ENCODE measurements around the gene ZNF692. TPM values are rescaled to one million over a fixed set of nuclear protein-coding genes. Genes with fewer than 3 reads are reported as not detected.
A peak's percentile ranks its signal among the peaks of the same experiment; 100 is the strongest.

The ZNF692 gene
- total and polyA plus RNA-seq, 2 of the 13 experiments (the other 11 are each of a cell fraction or from before 2014, with no cell fraction given) = 27.3 to 45.8 TPM

DNA sequence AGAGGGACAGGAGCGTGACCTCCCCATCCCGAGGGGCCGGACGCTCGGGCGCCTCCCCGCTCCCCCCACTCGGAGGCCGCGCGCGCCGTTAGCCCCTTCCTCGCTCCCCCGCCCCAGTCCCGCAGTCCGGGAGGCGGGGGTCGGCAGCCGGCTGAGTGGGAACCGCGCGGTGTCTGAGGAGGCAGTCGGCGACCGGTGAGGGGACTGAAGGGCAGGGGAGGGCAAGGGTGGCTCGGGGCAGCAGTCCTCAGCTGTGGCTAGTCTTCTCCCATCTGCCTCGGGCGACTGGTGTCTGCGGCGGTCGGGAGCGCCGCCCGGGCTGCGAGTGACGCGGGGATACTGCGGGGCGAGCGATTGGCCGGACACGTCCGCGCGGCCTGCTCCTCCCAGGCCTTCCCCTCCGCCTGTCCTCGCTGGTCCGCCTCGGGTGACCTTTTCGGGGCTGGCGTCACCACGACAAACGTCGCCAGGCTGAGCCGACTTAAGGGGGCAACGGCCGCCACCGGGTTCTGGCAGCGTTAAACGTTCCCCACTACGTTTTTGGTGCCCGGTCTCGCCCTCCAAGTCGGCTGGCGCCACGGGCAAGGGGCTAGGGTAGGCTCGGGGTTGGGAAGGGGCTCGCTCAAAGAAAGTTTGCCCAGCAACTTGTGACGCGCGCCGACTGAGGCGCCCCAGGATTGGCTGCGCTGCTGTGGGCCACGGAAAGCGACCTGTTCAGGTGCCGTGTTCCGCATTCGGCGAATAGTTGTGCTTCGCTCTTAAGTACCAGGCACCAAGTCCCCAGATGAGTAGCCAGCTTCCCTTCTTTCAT lies 20.3 kb downstream of the ZNF692 start (continued):
- 0 out of 2 replicates have a peak, but pooled peaks have one; percentile 67 for TF ChIP-seq THAP9 (CRISPR knock-in tag; IDR thresholded peaks at IDR 0.05; ENCODE audit: borderline replicate concordance)
- no peak for TF ChIP-seq TAF15 (IDR thresholded peaks at IDR 0.05; ENCODE audit: low read depth, low read length, poor library complexity, severe bottlenecking)
- TF ChIP-seq ZNF619 (CRISPR knock-in tag; IDR thresholded peaks at IDR 0.05) = no peak
- TF ChIP-seq, protein P1, sequence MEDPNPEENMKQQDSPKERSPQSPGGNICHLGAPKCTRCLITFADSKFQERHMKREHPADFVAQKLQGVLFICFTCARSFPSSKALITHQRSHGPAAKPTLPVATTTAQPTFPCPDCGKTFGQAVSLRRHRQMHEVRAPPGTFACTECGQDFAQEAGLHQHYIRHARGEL (CRISPR knock-in tag; IDR thresholded peaks at IDR 0.05) = peak; percentile 68; the same call in 1 of the 2 replicates
- peak; percentile 59; the same call in 1 of the 2 replicates for TF ChIP-seq ZNF784 (CRISPR knock-in tag; IDR thresholded peaks at IDR 0.05; ENCODE audit: borderline replicate concordance)
- TF ChIP-seq MLX (CRISPR knock-in tag; IDR thresholded peaks at IDR 0.05) = no peak
- peak; percentile 80; the same call in 1 of the 2 replicates for TF ChIP-seq NAIF1 (CRISPR knock-in tag; IDR thresholded peaks at IDR 0.05; ENCODE audit: borderline replicate concordance)
- no peak; the same call in 1 of the 2 replicates for TF ChIP-seq KMT2A (CRISPR knock-in tag; IDR thresholded peaks at IDR 0.05)
- TF ChIP-seq EP300 (IDR thresholded peaks at IDR 0.05; ENCODE audit: low read depth in 2 of 2, low read length in 2 of 2) = no peak
- no peak for TF ChIP-seq EP300 (CRISPR knock-in tag; IDR thresholded peaks at IDR 0.05; ENCODE audit: borderline replicate concordance)
- TF ChIP-seq, protein P2, sequence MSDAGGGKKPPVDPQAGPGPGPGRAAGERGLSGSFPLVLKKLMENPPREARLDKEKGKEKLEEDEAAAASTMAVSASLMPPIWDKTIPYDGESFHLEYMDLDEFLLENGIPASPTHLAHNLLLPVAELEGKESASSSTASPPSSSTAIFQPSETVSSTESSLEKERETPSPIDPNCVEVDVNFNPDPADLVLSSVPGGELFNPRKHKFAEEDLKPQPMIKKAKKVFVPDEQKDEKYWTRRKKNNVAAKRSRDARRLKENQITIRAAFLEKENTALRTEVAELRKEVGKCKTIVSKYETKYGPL (CRISPR knock-in tag; IDR thresholded peaks at IDR 0.05) = 0 out of 2 replicates have a peak, but pooled peaks have one; percentile 34
- 0 out of 2 replicates have a peak, but pooled peaks have one; percentile 6 for TF ChIP-seq TMF1 (CRISPR knock-in tag; IDR thresholded peaks at IDR 0.05; ENCODE audit: low read depth)
- 0 out of 2 replicates have a peak, but pooled peaks have one; percentile 13 for TF ChIP-seq ZBTB38 (CRISPR knock-in tag; IDR thresholded peaks at IDR 0.05)
- TF ChIP-seq TOE1 (CRISPR knock-in tag; IDR thresholded peaks at IDR 0.05) = 0 out of 2 replicates have a peak, but pooled peaks have one; percentile 44
- peak; percentile 15; the same call in 1 of the 2 replicates for TF ChIP-seq SAFB2 (CRISPR knock-in tag; IDR thresholded peaks at IDR 0.05; ENCODE audit: borderline replicate concordance, low read depth)
- peak; percentile 17 for TF ChIP-seq SAP130 (CRISPR knock-in tag; IDR thresholded peaks at IDR 0.05; ENCODE audit: low read depth)
- TF ChIP-seq, protein P3, sequence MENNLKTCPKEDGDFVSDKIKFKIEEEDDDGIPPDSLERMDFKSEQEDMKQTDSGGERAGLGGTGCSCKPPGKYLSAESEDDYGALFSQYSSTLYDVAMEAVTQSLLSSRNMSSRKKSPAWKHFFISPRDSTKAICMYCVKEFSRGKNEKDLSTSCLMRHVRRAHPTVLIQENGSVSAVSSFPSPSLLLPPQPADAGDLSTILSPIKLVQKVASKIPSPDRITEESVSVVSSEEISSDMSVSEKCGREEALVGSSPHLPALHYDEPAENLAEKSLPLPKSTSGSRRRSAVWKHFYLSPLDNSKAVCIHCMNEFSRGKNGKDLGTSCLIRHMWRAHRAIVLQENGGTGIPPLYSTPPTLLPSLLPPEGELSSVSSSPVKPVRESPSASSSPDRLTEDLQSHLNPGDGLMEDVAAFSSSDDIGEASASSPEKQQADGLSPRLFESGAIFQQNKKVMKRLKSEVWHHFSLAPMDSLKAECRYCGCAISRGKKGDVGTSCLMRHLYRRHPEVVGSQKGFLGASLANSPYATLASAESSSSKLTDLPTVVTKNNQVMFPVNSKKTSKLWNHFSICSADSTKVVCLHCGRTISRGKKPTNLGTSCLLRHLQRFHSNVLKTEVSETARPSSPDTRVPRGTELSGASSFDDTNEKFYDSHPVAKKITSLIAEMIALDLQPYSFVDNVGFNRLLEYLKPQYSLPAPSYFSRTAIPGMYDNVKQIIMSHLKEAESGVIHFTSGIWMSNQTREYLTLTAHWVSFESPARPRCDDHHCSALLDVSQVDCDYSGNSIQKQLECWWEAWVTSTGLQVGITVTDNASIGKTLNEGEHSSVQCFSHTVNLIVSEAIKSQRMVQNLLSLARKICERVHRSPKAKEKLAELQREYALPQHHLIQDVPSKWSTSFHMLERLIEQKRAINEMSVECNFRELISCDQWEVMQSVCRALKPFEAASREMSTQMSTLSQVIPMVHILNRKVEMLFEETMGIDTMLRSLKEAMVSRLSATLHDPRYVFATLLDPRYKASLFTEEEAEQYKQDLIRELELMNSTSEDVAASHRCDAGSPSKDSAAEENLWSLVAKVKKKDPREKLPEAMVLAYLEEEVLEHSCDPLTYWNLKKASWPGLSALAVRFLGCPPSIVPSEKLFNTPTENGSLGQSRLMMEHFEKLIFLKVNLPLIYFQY (CRISPR knock-in tag; IDR thresholded peaks at IDR 0.05; ENCODE audit: borderline replicate concordance) = peak; percentile 4; the same call in 1 of the 2 replicates
- TF ChIP-seq FOSL2 (CRISPR knock-in tag; IDR thresholded peaks at IDR 0.05) = peak; percentile 15; the same call in 1 of the 2 replicates
- no peak for TF ChIP-seq ZFAT (CRISPR knock-in tag; conservative IDR thresholded peaks at IDR 0.05)

All from HepG2 (cell line).